ENCODE results near the gene ALDH1L1. TPM values are rescaled to one million over a fixed set of nuclear protein-coding genes. Genes with fewer than 3 reads are reported as not detected.

Gene ALDH1L1
- total and polyA plus RNA-seq, 7 experiments from 2014 or later: not detected

DNA sequence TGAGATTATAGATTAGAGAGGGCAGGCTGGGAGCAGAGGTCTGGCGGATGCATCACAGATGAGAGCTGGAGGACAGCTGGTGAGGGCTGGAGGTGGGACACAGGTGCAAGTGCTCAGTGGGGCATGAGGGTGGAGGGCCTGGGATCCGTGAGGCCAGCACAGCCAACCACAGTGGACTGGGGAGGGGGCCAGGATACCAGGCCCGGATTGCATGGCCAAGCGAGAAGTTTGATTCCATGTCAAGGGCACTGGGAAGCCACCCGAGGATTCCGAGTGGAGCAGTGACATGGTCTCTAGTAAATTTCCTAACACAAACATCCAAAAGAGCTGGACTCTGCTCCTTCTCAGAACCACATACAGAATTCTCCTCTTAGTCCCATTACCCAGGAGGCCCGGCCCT lies 52.5 kb downstream of the ALDH1L1 start:
- Histone ChIP-seq H3K9me3 (ENCODE audit: control insufficient read depth in 2 of 3, low read length in 3 of 3) (no peaks in the 10 kb centered on the region), H3K27ac (ENCODE audit: low read depth, low read length) (no peak overlapping the region), H3K4me3 (ENCODE audit: low read length) (no peak overlapping the region), H3K36me3 (ENCODE audit: control insufficient read depth in 2 of 3, insufficient read depth in 3 of 3, low read length in 3 of 3) (no peaks in the 10 kb centered on the region), H3K27me3 (ENCODE audit: control insufficient read depth in 2 of 2, insufficient read depth in 2 of 2, low read length in 2 of 2) (no peaks in the 10 kb centered on the region), H3K4me1 (ENCODE audit: control insufficient read depth in 2 of 2, insufficient read depth in 2 of 2, low read length in 2 of 2) (no peaks in the 10 kb centered on the region)
- Mint-ChIP-seq H3K36me3 (no peaks in the 10 kb centered on the region), H3K27me3 (peaks cover 0 to 11% (median 4%) of the 10 kb centered on the region in 5 donors), H3K9me3 (no peaks in the 10 kb centered on the region), H3K4me1 (peaks cover 0 to 2% (median 0%) of the 10 kb centered on the region in 7 donors), H3K4me3 (no peak overlapping the region), H3K27ac (no peak overlapping the region)
- ChIA-PET POLR2A (no interaction called here), CTCF (no interaction called here)
- DNase-seq: peak in 1 of 9 donors; percentile 8
- intact Hi-C loops (cut with micrococcal nuclease): no loop called here
- ATAC-seq: no peak

GRCh38 chr3:126127452-126127851 lies 52.9 kb downstream of the ALDH1L1 start:
- Histone ChIP-seq H3K9me3 (ENCODE audit: control insufficient read depth in 2 of 3, low read length in 3 of 3) (no peaks in the 10 kb centered on the region), H3K36me3 (ENCODE audit: control insufficient read depth in 2 of 3, insufficient read depth in 3 of 3, low read length in 3 of 3) (no peaks in the 10 kb centered on the region), H3K4me1 (ENCODE audit: control insufficient read depth in 2 of 2, insufficient read depth in 2 of 2, low read length in 2 of 2) (no peaks in the 10 kb centered on the region), H3K27me3 (ENCODE audit: control insufficient read depth in 2 of 2, insufficient read depth in 2 of 2, low read length in 2 of 2) (no peaks in the 10 kb centered on the region), H3K4me3 (ENCODE audit: low read length) (no peak overlapping the region), H3K27ac (ENCODE audit: low read depth, low read length) (no peak overlapping the region)
- no peaks in the 10 kb centered on the region for H3K9me3 Mint-ChIP-seq
- no peak overlapping the region for H3K27ac Mint-ChIP-seq
- intact Hi-C loops (cut with micrococcal nuclease): no loop called here
- DNase-seq: peak in 1 of 9 donors; percentile 19
- ATAC-seq: no peak
- H3K36me3 Mint-ChIP-seq: no peaks in the 10 kb centered on the region
- peaks cover 0 to 7% (median 4%) of the 10 kb centered on the region in 5 donors for H3K27me3 Mint-ChIP-seq
- H3K4me1 Mint-ChIP-seq: peaks cover 0 to 2% (median 0%) of the 10 kb centered on the region in 7 donors
- no peak overlapping the region for H3K4me3 Mint-ChIP-seq
- CTCF ChIA-PET: no interaction called here
- POLR2A ChIA-PET: no interaction called here

DNA sequence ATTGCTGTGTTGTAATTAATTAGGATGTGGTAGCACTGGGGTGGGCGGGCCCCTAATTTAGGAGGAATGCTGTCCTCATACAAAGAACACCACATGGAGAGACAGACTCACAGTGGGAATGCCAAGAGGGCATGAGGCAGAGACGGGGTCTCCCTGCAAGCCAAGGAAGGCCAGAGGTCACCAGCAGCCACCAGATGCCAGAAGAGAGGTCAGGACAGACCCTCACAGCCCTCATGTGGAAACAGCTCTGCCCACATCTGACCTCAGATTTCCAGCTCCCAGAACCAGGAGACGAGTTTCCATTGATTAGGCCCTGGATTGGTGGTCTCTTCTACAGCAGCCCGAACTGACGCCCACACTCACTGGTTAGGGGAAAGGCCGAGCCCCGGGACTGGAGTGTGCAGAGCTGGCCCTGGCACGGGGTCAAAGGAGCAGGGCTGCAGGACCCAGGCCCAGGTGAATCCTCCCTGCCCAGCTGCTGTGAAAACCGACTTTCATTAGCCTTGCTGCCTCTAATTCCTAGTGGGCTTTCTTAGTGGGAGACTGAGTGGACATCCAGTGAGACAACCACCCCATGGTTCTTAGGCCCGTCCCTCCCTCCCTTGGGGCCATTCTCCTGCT lies 53.5 kb downstream of the ALDH1L1 start:
- no peak overlapping the region for H3K27ac Mint-ChIP-seq
- no peak overlapping the region for H3K4me3 Mint-ChIP-seq
- H3K9me3 Mint-ChIP-seq: no peaks in the 10 kb centered on the region
- peaks cover 0 to 6% (median 4%) of the 10 kb centered on the region in 5 donors for H3K27me3 Mint-ChIP-seq
- H3K27ac ChIP-seq (ENCODE audit: low read depth, low read length): no peak overlapping the region
- no peaks in the 10 kb centered on the region for H3K4me1 ChIP-seq (ENCODE audit: control insufficient read depth in 2 of 2, insufficient read depth in 2 of 2, low read length in 2 of 2)
- ATAC-seq: no peak
- CTCF ChIA-PET: no interaction called here
- H3K27me3 ChIP-seq (ENCODE audit: control insufficient read depth in 2 of 2, insufficient read depth in 2 of 2, low read length in 2 of 2): no peaks in the 10 kb centered on the region
- intact Hi-C loops (cut with micrococcal nuclease): no loop called here
- no peaks in the 10 kb centered on the region for H3K36me3 Mint-ChIP-seq
- no peaks in the 10 kb centered on the region for H3K36me3 ChIP-seq (ENCODE audit: control insufficient read depth in 2 of 3, insufficient read depth in 3 of 3, low read length in 3 of 3)
- no peaks in the 10 kb centered on the region for H3K9me3 ChIP-seq (ENCODE audit: control insufficient read depth in 2 of 3, low read length in 3 of 3)
- DNase-seq: no peak
- POLR2A ChIA-PET: no interaction called here
- H3K4me3 ChIP-seq (ENCODE audit: low read length): no peak overlapping the region
- peaks cover 0 to 2% (median 0%) of the 10 kb centered on the region in 7 donors for H3K4me1 Mint-ChIP-seq

GRCh38 chr3:126126286-126126685 lies 54.1 kb downstream of the ALDH1L1 start:
- ChIA-PET POLR2A (no interaction called here), CTCF (no interaction called here)
- Histone ChIP-seq H3K9me3 (ENCODE audit: control insufficient read depth in 2 of 3, low read length in 3 of 3) (no peaks in the 10 kb centered on the region), H3K36me3 (ENCODE audit: control insufficient read depth in 2 of 3, insufficient read depth in 3 of 3, low read length in 3 of 3) (no peaks in the 10 kb centered on the region), H3K27ac (ENCODE audit: low read depth, low read length) (no peak overlapping the region), H3K4me1 (ENCODE audit: control insufficient read depth in 2 of 2, insufficient read depth in 2 of 2, low read length in 2 of 2) (no peaks in the 10 kb centered on the region), H3K27me3 (ENCODE audit: control insufficient read depth in 2 of 2, insufficient read depth in 2 of 2, low read length in 2 of 2) (no peaks in the 10 kb centered on the region), H3K4me3 (ENCODE audit: low read length) (no peak overlapping the region)
- H3K4me1 Mint-ChIP-seq: peaks cover 0 to 2% (median 0%) of the 10 kb centered on the region in 7 donors
- H3K27ac Mint-ChIP-seq: no peak overlapping the region
- intact Hi-C loops (cut with micrococcal nuclease): no loop called here
- no peaks in the 10 kb centered on the region for H3K9me3 Mint-ChIP-seq
- H3K36me3 Mint-ChIP-seq: no peaks in the 10 kb centered on the region
- H3K4me3 Mint-ChIP-seq: no peak overlapping the region
- ATAC-seq: peak; percentile 6
- peak in 1 of 9 donors; percentile 12 for DNase-seq
- H3K27me3 Mint-ChIP-seq: peaks cover 0 to 6% (median 4%) of the 10 kb centered on the region in 5 donors

DNA sequence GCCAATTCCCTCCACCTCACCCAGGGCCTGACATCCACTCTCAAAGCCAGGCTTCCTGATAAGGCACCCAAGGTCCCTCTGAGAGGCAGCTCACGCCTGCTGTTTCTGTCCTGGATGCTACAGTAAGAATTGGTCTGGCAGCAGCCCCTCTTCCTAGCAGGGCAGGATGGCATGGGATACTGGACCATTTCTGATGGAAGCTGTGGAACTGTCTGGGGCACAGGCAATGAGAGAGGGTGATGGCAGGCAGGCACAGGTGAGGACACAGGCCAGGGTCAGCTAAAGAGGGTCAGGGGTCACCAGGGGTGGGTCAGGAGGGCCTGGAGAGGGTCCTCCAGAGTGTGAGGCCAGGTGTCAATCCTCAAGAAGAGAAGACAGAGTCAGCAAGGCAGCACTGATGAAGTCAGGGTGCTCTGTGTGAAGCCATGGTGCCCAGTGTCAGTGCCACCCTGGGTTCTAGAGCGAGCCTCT lies 54.6 kb downstream of the ALDH1L1 start:
- Mint-ChIP-seq H3K27ac (no peak overlapping the region), H3K4me1 (peaks cover 0 to 2% (median 0%) of the 10 kb centered on the region in 7 donors), H3K27me3 (peaks cover 0 to 6% (median 4%) of the 10 kb centered on the region in 5 donors), H3K9me3 (no peaks in the 10 kb centered on the region), H3K36me3 (no peaks in the 10 kb centered on the region), H3K4me3 (no peak overlapping the region)
- ATAC-seq (peak; percentile 8), DNase-seq (peak in 1 of 9 donors; percentile 10)
- intact Hi-C loops (cut with micrococcal nuclease): no loop called here
- Histone ChIP-seq H3K4me1 (ENCODE audit: control insufficient read depth in 2 of 2, insufficient read depth in 2 of 2, low read length in 2 of 2) (no peaks in the 10 kb centered on the region), H3K27me3 (ENCODE audit: control insufficient read depth in 2 of 2, insufficient read depth in 2 of 2, low read length in 2 of 2) (no peaks in the 10 kb centered on the region), H3K9me3 (ENCODE audit: control insufficient read depth in 2 of 3, low read length in 3 of 3) (no peaks in the 10 kb centered on the region), H3K36me3 (ENCODE audit: control insufficient read depth in 2 of 3, insufficient read depth in 3 of 3, low read length in 3 of 3) (no peaks in the 10 kb centered on the region), H3K4me3 (ENCODE audit: low read length) (no peak overlapping the region), H3K27ac (ENCODE audit: low read depth, low read length) (no peak overlapping the region)
- ChIA-PET POLR2A (no interaction called here), CTCF (no interaction called here)

GRCh38 chr3:126125341-126125740 lies 55.0 kb downstream of the ALDH1L1 start:
- no peak overlapping the region for H3K4me3 Mint-ChIP-seq
- Histone ChIP-seq H3K27ac (ENCODE audit: low read depth, low read length) (no peak overlapping the region), H3K4me1 (ENCODE audit: control insufficient read depth in 2 of 2, insufficient read depth in 2 of 2, low read length in 2 of 2) (no peaks in the 10 kb centered on the region), H3K9me3 (ENCODE audit: control insufficient read depth in 2 of 3, low read length in 3 of 3) (no peaks in the 10 kb centered on the region), H3K4me3 (ENCODE audit: low read length) (no peak overlapping the region), H3K27me3 (ENCODE audit: control insufficient read depth in 2 of 2, insufficient read depth in 2 of 2, low read length in 2 of 2) (no peaks in the 10 kb centered on the region), H3K36me3 (ENCODE audit: control insufficient read depth in 2 of 3, insufficient read depth in 3 of 3, low read length in 3 of 3) (no peaks in the 10 kb centered on the region)
- no peak overlapping the region for H3K27ac Mint-ChIP-seq
- no peak for DNase-seq
- peaks cover 0 to 2% (median 0%) of the 10 kb centered on the region in 7 donors for H3K4me1 Mint-ChIP-seq
- H3K36me3 Mint-ChIP-seq: no peaks in the 10 kb centered on the region
- H3K27me3 Mint-ChIP-seq: peaks cover 0 to 6% (median 4%) of the 10 kb centered on the region in 5 donors
- H3K9me3 Mint-ChIP-seq: no peaks in the 10 kb centered on the region
- ChIA-PET CTCF (no interaction called here), POLR2A (no interaction called here)
- intact Hi-C loops (cut with micrococcal nuclease): no loop called here
- ATAC-seq: no peak

- peaks cover 0 to 4% (median 3%) of the 10 kb centered on the region in 5 donors for H3K27me3 Mint-ChIP-seq
- no peaks in the 10 kb centered on the region for H3K9me3 Mint-ChIP-seq
- H3K4me3 Mint-ChIP-seq: no peak overlapping the region
- POLR2A ChIA-PET: no interaction called here
- H3K36me3 Mint-ChIP-seq: no peaks in the 10 kb centered on the region
- Histone ChIP-seq H3K9me3 (ENCODE audit: control insufficient read depth in 2 of 3, low read length in 3 of 3) (no peaks in the 10 kb centered on the region), H3K27ac (ENCODE audit: low read depth, low read length) (no peak overlapping the region), H3K4me3 (ENCODE audit: low read length) (no peak overlapping the region), H3K4me1 (ENCODE audit: control insufficient read depth in 2 of 2, insufficient read depth in 2 of 2, low read length in 2 of 2) (no peaks in the 10 kb centered on the region), H3K27me3 (ENCODE audit: control insufficient read depth in 2 of 2, insufficient read depth in 2 of 2, low read length in 2 of 2) (no peaks in the 10 kb centered on the region), H3K36me3 (ENCODE audit: control insufficient read depth in 2 of 3, insufficient read depth in 3 of 3, low read length in 3 of 3) (no peaks in the 10 kb centered on the region)
- DNase-seq: no peak
- peaks cover 0 to 2% (median 0%) of the 10 kb centered on the region in 7 donors for H3K4me1 Mint-ChIP-seq
- ATAC-seq: no peak
- intact Hi-C loops (cut with micrococcal nuclease): no loop called here
- CTCF ChIA-PET: no interaction called here
- H3K27ac Mint-ChIP-seq: no peak overlapping the region
Observed at GRCh38 chr3:126124896-126125295, 55.5 kb downstream of the ALDH1L1 start.

Measured in naive thymus-derived CD4-positive, alpha-beta T cell (primary cell).